HepG2 (cell line): ENCODE results near the gene CRLF1. TPM values are rescaled to one million over a fixed set of nuclear protein-coding genes. Genes with fewer than 3 reads are reported as not detected.

Source experiments
- BCLAF1 ChIP-seq: fragments of 450-650 bp; IDR thresholded peaks from 2 replicates; pipeline ENCODE4 v1.6.1; 2017; ENCODE audit warnings: mild to moderate bottlenecking
- BRCA1 ChIP-seq: sonication (generic); formaldehyde crosslinking; IDR thresholded peaks from 2 replicates; pipeline ENCODE4 v1.4.0; 2020; ENCODE audit warnings: missing genetic modification reagents
- CREB1 ChIP-seq, 2 experiments: fragments of 450-650 bp in 1 of 2; IDR thresholded peaks; 2 replicates each; pipeline ENCODE4 v1.6.1; 2016 to 2017; ENCODE audit warnings: control low read depth in 1 of 2, mild to moderate bottlenecking in 1 of 2, missing compliant biosample characterization in 1 of 2, missing genetic modification characterization in 1 of 2
- E2F5 ChIP-seq: sonication (generic); formaldehyde crosslinking; conservative IDR thresholded peaks from 2 replicates; pipeline ENCODE4 v1.4.0; 2020; ENCODE audit warnings: missing genetic modification reagents
- EHMT2 ChIP-seq: fragments of 200-600 bp; sonication (generic); IDR thresholded peaks from 2 replicates; pipeline ENCODE4 v1.7.0; 2017; ENCODE audit warnings: antibody characterized with exemption, low read depth, low read length, borderline replicate concordance
- HHEX ChIP-seq: IDR thresholded peaks from 2 replicates; pipeline ENCODE4 v1.6.1; 2016; ENCODE audit warnings: control low read depth
- HOXA7 ChIP-seq: sonication (generic); formaldehyde crosslinking; IDR thresholded peaks from 2 replicates; pipeline ENCODE4 v1.8.1; 2022; ENCODE audit warnings: mild to moderate bottlenecking, missing genetic modification reagents, moderate library complexity
- KDM5B ChIP-seq: sonication (generic); formaldehyde crosslinking; IDR thresholded peaks from 2 replicates; pipeline ENCODE4 v1.4.0; 2020; ENCODE audit warnings: missing genetic modification reagents, mild to moderate bottlenecking, borderline replicate concordance
- KDM6A ChIP-seq: IDR thresholded peaks from 2 replicates; pipeline ENCODE4 v1.6.1; 2016; ENCODE audit warnings: low read depth
- NBN ChIP-seq: fragments of 450-650 bp; conservative IDR thresholded peaks from 2 replicates; pipeline ENCODE4 v1.6.1; 2017
- NFAT5 ChIP-seq: sonication (generic); formaldehyde crosslinking; IDR thresholded peaks from 2 replicates; pipeline ENCODE4 v1.4.0; 2020; ENCODE audit warnings: missing genetic modification reagents
- NR2F1 ChIP-seq, 2 experiments: fragments of 450-650 bp in 1 of 2; formaldehyde crosslinking in 1 of 2; IDR thresholded peaks; 2 replicates each; pipeline versions ENCODE4 v1.5.0 to v1.6.1; 2016 to 2020; ENCODE audit warnings: mild to moderate bottlenecking in 1 of 2, missing compliant biosample characterization in 1 of 2, missing genetic modification reagents in 1 of 2, moderate library complexity in 1 of 2
- PHF21A ChIP-seq: sonication (generic); formaldehyde crosslinking; IDR thresholded peaks from 2 replicates; pipeline ENCODE4 v1.5.0; 2020; ENCODE audit warnings: mild to moderate bottlenecking, missing genetic modification reagents
- PLRG1 ChIP-seq: fragments of 450-650 bp; conservative IDR thresholded peaks from 2 replicates; pipeline ENCODE4 v1.6.1; 2016
- PRDM10 ChIP-seq: sonication (generic); formaldehyde crosslinking; IDR thresholded peaks from 2 replicates; pipeline ENCODE4 v1.4.0; 2020; ENCODE audit warnings: low read depth, missing genetic modification reagents
- ZFP36L2 ChIP-seq: sonication (generic); formaldehyde crosslinking; IDR thresholded peaks from 2 replicates; pipeline ENCODE4 v1.4.0; 2020; ENCODE audit warnings: missing genetic modification reagents
- ZKSCAN8 ChIP-seq: IDR thresholded peaks from 2 replicates; pipeline ENCODE4 v1.6.1; 2016; ENCODE audit warnings: borderline replicate concordance, missing genetic modification reagents, missing compliant biosample characterization
- polyA plus RNA-seq, 8 experiments: library from polyadenylated mRNA; depleted of rRNA in 3 of 8; stranded (reverse) in 7 of 8; unstranded in 1 of 8; fragments of >200 nt; fragmentation: Illumina TruSeq in 4 of 8; extraction: Trizol in 4 of 8; gene quantifications; 2 replicates each; pipeline versions ENCODE4 v1.2.1 to v1.2.3, GENCODE V29; 2011 to 2016; ENCODE audit warnings: low read depth in 4 of 8, missing spikeins in 1 of 8, mixed read lengths in 1 of 8; ENCODE audit not compliant: insufficient read depth in 1 of 8
- total RNA-seq, 5 experiments: library from RNA; depleted of rRNA; stranded (reverse); fragments of >200 nt; fragmentation: Illumina TruSeq; extraction: Trizol; gene quantifications; 2 replicates each; pipeline ENCODE4 v1.2.3, GENCODE V29; 2016; ENCODE audit warnings: low read depth in 1 of 5

CRLF1 gene
- total and polyA plus RNA-seq, 2 of the 13 experiments (the other 11 are each of a cell fraction or from before 2014, with no cell fraction given): 217 to 296 TPM

GRCh38 chr19:18588611-18589379 is 17.8 kb downstream of the CRLF1 start, which contains the start of gene REX1BD (continued):
- TF ChIP-seq CREB1 (IDR thresholded peaks at IDR 0.05) (no peak), CREB1 (CRISPR knock-in tag; IDR thresholded peaks at IDR 0.05) (no peak), EHMT2 (no peak), NBN (no peak), KDM6A (CRISPR knock-in tag) (0 out of 2 replicates have a peak, but pooled peaks have one; percentile 18), ZKSCAN8 (no peak; the same call in 1 of the 2 replicates), HOXA7 (CRISPR knock-in tag) (no peak), PHF21A (peak; percentile 73; the same call in 1 of the 2 replicates), NFAT5 (no peak), NR2F1 (CRISPR knock-in tag; IDR thresholded peaks at IDR 0.05) (no peak), PLRG1 (no peak), KDM5B (CRISPR knock-in tag) (no peak), PRDM10 (no peak), BRCA1 (CRISPR knock-in tag) (no peak; the same call in 1 of the 2 replicates), ZFP36L2 (no peak), HHEX (no peak), BCLAF1 (no peak), E2F5 (CRISPR knock-in tag) (peak; percentile 64)
